Bronchial epithelial cell (primary cell): ENCODE measurements around the gene GNAS. TPM values are rescaled to one million over a fixed set of nuclear protein-coding genes. Genes with fewer than 3 reads are reported as not detected.

Source experiments
- DNase-seq: peaks from one replicate; pipeline ENCODE4 v3.0.0-alpha.2; 2010; ENCODE audit warnings: low read depth
- FAIRE-seq: peaks from 2 replicates; lab custom pipeline; 2011; peaks lifted over from hg19 to GRCh38; lab: Jason Lieb, UNC
- H3K27me3 ChIP-seq: 2 replicates; pipeline ENCODE4 v1.5.1; 2011; ENCODE audit warnings: low read length; ENCODE audit not compliant: control insufficient read depth, insufficient read depth
- H3K36me3 ChIP-seq: 2 replicates; pipeline ENCODE4 v1.5.1; 2011; ENCODE audit warnings: low read length; ENCODE audit not compliant: control insufficient read depth, insufficient read depth
- H3K4me3 ChIP-seq: 2 replicates; pipeline ENCODE4 v1.5.1; 2011; ENCODE audit warnings: mild to moderate bottlenecking, low read depth, low read length, control low read depth
- total RNA-seq: library from RNA; depleted of rRNA; stranded (reverse); fragments of >200 nt; gene quantifications from 2 replicates; pipeline ENCODE4 v1.2.1, GENCODE V29; 2014
- TF ChIP-seq, protein P1 (sequence below): IDR thresholded peaks from 2 replicates; pipeline ENCODE4 v1.5.1; 2011; ENCODE audit warnings: mild to moderate bottlenecking, moderate library complexity, low read length, control low read depth, inconsistent platforms; ENCODE audit not compliant: insufficient read depth, severe bottlenecking

Gene GNAS
- total RNA-seq, 1 donor from 2014 or later, result 279 TPM

DNA sequence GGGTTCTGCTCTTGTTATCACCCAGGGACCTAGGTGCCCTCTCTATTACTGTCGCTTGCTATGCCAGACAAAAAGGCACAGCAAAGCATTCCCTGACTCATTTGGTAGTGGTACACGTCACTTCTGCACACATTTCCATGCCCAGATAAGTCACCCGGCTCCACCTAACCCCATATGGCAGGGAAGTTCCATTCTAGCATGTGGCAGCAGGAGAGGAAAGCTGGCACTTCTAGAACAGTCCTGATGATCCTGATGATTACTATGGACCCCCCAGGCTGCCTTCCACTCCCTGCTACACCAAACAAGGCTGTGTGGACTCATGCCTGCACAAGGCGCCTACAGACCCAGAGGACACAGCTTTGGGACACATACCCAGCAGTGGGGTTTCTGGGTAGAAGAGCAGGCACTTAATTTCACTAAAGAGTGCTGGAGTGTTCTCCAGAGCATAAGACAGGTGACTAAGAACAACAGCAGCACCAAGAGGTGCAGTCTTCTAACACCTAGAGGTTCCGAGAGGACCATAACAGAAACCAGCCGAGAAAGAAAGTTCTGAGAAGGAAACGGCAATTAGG, 75.1 kb downstream of the GNAS start:
- DNase-seq (no peak), FAIRE-seq (no peak)
- Histone ChIP-seq H3K36me3 (no peaks in the 10 kb centered on the region), H3K4me3 (no peak overlapping the region), H3K27me3 (no peaks in the 10 kb centered on the region)
- TF ChIP-seq, protein P1, sequence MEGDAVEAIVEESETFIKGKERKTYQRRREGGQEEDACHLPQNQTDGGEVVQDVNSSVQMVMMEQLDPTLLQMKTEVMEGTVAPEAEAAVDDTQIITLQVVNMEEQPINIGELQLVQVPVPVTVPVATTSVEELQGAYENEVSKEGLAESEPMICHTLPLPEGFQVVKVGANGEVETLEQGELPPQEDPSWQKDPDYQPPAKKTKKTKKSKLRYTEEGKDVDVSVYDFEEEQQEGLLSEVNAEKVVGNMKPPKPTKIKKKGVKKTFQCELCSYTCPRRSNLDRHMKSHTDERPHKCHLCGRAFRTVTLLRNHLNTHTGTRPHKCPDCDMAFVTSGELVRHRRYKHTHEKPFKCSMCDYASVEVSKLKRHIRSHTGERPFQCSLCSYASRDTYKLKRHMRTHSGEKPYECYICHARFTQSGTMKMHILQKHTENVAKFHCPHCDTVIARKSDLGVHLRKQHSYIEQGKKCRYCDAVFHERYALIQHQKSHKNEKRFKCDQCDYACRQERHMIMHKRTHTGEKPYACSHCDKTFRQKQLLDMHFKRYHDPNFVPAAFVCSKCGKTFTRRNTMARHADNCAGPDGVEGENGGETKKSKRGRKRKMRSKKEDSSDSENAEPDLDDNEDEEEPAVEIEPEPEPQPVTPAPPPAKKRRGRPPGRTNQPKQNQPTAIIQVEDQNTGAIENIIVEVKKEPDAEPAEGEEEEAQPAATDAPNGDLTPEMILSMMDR, result no peak

DNA sequence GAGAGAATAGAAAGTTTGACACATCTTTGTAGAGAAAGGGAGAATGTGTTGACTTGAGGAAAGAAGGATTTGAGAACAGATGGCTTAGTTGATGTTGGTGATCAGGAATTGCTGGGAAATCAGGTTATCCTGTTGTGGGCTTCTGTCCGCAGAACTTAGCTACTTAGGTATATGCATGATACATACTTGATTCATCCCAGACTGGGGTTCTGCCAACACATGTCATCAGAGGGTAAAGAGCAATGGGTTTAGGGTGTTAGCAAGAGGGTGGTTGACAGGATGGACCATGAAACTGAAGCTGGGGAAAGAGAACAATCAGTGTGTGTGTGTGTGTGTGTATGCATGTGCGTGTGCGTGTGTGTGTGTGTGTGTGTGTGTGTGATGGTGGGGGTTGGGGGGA, 78.0 kb downstream of the GNAS start:
- FAIRE-seq (no peak), DNase-seq (peak; percentile 73)
- Histone ChIP-seq H3K36me3 (no peaks in the 10 kb centered on the region), H3K4me3 (no peak overlapping the region), H3K27me3 (no peaks in the 10 kb centered on the region)
- TF ChIP-seq, protein P1, result no peak

DNA sequence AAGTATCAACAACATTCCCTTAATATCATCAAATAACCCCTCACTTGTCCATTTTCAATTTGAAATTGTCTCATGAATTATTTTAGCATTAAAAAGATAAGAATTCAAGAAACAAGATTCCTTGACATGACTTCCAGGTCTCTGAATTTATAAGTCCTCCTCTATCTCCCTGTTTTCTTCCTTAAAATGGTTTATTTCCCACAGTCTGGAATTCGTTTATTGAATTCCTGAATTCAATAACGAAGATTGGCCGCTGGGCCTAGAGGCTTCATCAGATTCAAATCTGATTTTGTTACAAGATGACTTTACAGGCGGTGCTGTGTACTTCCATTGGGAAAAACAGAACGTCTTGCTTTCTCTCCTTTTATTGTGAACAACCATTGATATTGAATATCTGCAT, 79.7 kb downstream of the GNAS start:
- TF ChIP-seq, protein P1, result no peak
- no peak overlapping the region for H3K4me3 ChIP-seq
- no peak for FAIRE-seq
- no peaks in the 10 kb centered on the region for H3K27me3 ChIP-seq
- no peaks in the 10 kb centered on the region for H3K36me3 ChIP-seq
- DNase-seq, result no peak

DNA sequence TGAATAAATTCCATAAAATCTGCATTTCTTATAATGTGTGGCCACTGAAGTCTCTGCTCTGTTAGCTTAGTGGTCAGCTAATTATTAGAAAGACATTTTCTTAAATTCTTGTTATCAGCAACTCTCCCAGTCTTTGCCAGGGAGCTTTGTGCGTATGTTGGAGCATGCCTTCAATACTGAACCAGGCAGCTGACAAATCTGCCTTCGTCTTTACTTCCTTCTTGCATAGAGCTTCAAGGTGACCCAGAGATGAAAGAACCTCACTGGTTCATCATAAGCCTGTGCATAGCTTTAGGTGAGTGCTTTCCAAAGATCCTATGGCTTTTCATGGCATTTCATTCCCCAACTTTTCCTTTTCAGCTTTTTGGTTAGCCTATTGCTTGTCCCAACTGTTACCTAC, 85.6 kb downstream of the GNAS start:
- Histone ChIP-seq H3K4me3 (no peak overlapping the region), H3K36me3 (no peaks in the 10 kb centered on the region), H3K27me3 (peaks cover 4% of the 10 kb centered on the region)
- FAIRE-seq (no peak), DNase-seq (no peak)
- TF ChIP-seq, protein P1, result no peak

DNA sequence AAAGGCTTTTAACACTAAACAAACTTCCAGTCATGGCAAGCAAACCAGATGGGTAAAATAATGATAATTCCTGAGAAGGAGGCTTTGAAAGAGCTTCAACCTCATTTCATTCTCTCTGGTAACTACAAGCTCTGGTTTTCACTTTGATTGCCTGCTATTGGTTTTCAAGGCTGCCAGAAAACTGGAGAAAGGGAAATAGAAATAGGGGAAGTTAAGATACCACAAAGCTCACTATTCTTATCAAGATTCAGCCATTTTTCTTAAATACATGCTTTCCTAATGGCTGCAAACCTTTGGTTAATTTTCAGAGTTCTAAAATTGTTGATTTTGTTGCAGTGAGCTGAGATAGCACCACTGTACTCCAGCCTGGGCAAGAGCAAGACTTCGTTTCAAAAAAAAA, 86.0 kb downstream of the GNAS start:
- FAIRE-seq, result no peak
- H3K27me3 ChIP-seq, result peaks cover 4% of the 10 kb centered on the region
- DNase-seq, result no peak
- no peaks in the 10 kb centered on the region for H3K36me3 ChIP-seq
- no peak overlapping the region for H3K4me3 ChIP-seq
- TF ChIP-seq, protein P1, result no peak

DNA sequence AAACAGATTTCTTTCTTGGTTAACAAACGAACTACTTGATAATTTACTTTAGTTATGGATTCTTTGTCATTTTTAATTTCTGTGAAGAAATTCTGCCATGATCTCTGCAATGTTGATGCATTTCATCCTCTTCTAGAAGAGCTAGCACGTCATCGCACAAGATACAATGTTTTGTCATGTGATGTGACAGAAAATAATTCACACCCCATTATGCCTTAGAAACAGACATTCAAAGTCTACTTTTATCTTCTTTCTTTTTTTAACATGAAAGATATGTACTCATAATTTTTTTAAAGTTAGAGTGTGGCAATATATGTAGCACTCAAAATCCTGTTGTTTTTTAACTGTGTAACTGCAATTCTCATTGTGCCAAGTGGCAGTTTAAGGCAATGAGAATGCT, 89.0 kb downstream of the GNAS start:
- DNase-seq, result no peak
- FAIRE-seq, result no peak
- no peak overlapping the region for H3K4me3 ChIP-seq
- TF ChIP-seq, protein P1, result no peak
- H3K36me3 ChIP-seq, result no peaks in the 10 kb centered on the region
- H3K27me3 ChIP-seq, result peaks cover 4% of the 10 kb centered on the region
